Kidney glomerular epithelial cell (primary cell): Measurements from ENCODE around the gene ADARB2.

Experiments
- DNase-seq: peaks from one replicate; lab custom pipeline; 2025; lab: John Stamatoyannopoulos, UW

The ADARB2 gene

GRCh38 chr10:1187151-1187854 is 550.0 kb downstream of the ADARB2 start:
- DNase-seq, result no peak

- DNase-seq, result no peak
Observed at GRCh38 chr10:1186683-1186990, 550.7 kb downstream of the ADARB2 start.

GRCh38 chr10:1185911-1186682 is 551.2 kb downstream of the ADARB2 start:
- DNase-seq, result no peak

GRCh38 chr10:1184541-1185430 is 552.5 kb downstream of the ADARB2 start:
- DNase-seq, result no peak

GRCh38 chr10:1183701-1184100 is 553.6 kb downstream of the ADARB2 start:
- DNase-seq, result no peak

- DNase-seq, result no peak
Observed at GRCh38 chr10:1183033-1183396, 554.3 kb downstream of the ADARB2 start.

- DNase-seq, result no peak
Observed at GRCh38 chr10:1182280-1183032, 554.9 kb downstream of the ADARB2 start.

GRCh38 chr10:1180836-1181235 is 556.5 kb downstream of the ADARB2 start:
- no peak for DNase-seq

GRCh38 chr10:1180071-1180730 is 557.1 kb downstream of the ADARB2 start:
- DNase-seq, result no peak

- no peak for DNase-seq
Observed at GRCh38 chr10:1179346-1180070, 557.8 kb downstream of the ADARB2 start.

- DNase-seq, result no peak
Observed at GRCh38 chr10:1178506-1178905, 558.8 kb downstream of the ADARB2 start.

- no peak for DNase-seq
Observed at GRCh38 chr10:1177936-1178335, 559.4 kb downstream of the ADARB2 start.

- no peak for DNase-seq
Observed at GRCh38 chr10:1175956-1176565, 561.3 kb downstream of the ADARB2 start.

- DNase-seq, result no peak
Observed at GRCh38 chr10:1174022-1174421, 563.3 kb downstream of the ADARB2 start.

GRCh38 chr10:1173091-1173490 is 564.2 kb downstream of the ADARB2 start:
- DNase-seq, result no peak

GRCh38 chr10:1172256-1172984 is 564.9 kb downstream of the ADARB2 start:
- DNase-seq, result no peak

- no peak for DNase-seq
Observed at GRCh38 chr10:1171586-1171985, 565.7 kb downstream of the ADARB2 start.

GRCh38 chr10:1171182-1171581 is 566.1 kb downstream of the ADARB2 start:
- DNase-seq, result no peak

- DNase-seq, result no peak
Observed at GRCh38 chr10:1170867-1171180, 566.5 kb downstream of the ADARB2 start.
